GM19324 (cell line): ENCODE results near the gene NLGN1.

Experiments
- ATAC-seq: cut with Tn5 transposase; IDR thresholded peaks from one replicate; pipeline ENCODE4 v1.9.1; 2021; ENCODE audit warnings: mild to moderate bottlenecking, moderate library complexity; ENCODE audit not compliant: unreplicated experiment, low FRiP score

NLGN1 gene

GRCh38 chr3:174035328-174035886, 637.9 kb downstream of the NLGN1 start:
- no peak for ATAC-seq

- ATAC-seq = no peak
These were observed 648.8 kb downstream of the NLGN1 start for GRCh38 chr3:174046311-174046710.

GRCh38 chr3:174049472-174049871, 651.9 kb downstream of the NLGN1 start:
- ATAC-seq = no peak

GRCh38 chr3:174051191-174051590, 653.6 kb downstream of the NLGN1 start:
- ATAC-seq = no peak

GRCh38 chr3:174058804-174059203, 661.3 kb downstream of the NLGN1 start:
- ATAC-seq = no peak

- ATAC-seq = no peak
These were observed 662.9 kb downstream of the NLGN1 start for GRCh38 chr3:174060431-174060830.

- no peak for ATAC-seq
These were observed 663.6 kb downstream of the NLGN1 start for GRCh38 chr3:174061162-174061561.

GRCh38 chr3:174061731-174062130, 664.2 kb downstream of the NLGN1 start:
- no peak for ATAC-seq

GRCh38 chr3:174062923-174063322, 665.4 kb downstream of the NLGN1 start:
- ATAC-seq = no peak

- no peak for ATAC-seq
These were observed 670.5 kb downstream of the NLGN1 start for GRCh38 chr3:174068035-174068434.

GRCh38 chr3:174072675-174073074, 675.1 kb downstream of the NLGN1 start:
- ATAC-seq = no peak

- no peak for ATAC-seq
These were observed 686.2 kb downstream of the NLGN1 start for GRCh38 chr3:174083706-174084105.

- no peak for ATAC-seq
These were observed 692.0 kb downstream of the NLGN1 start for GRCh38 chr3:174089592-174089991.

- ATAC-seq = no peak
These were observed 697.1 kb downstream of the NLGN1 start for GRCh38 chr3:174094669-174095068.

GRCh38 chr3:174097686-174098085, 700.1 kb downstream of the NLGN1 start:
- ATAC-seq = no peak

GRCh38 chr3:174098746-174099145, 701.2 kb downstream of the NLGN1 start:
- no peak for ATAC-seq

- no peak for ATAC-seq
These were observed 702.2 kb downstream of the NLGN1 start for GRCh38 chr3:174099724-174100123.

- no peak for ATAC-seq
These were observed 703.2 kb downstream of the NLGN1 start for GRCh38 chr3:174100744-174101143.

GRCh38 chr3:174101244-174101643, 703.7 kb downstream of the NLGN1 start:
- ATAC-seq = no peak

- ATAC-seq = no peak
These were observed 704.7 kb downstream of the NLGN1 start for GRCh38 chr3:174102274-174102673.

GRCh38 chr3:174102866-174103265, 705.3 kb downstream of the NLGN1 start:
- no peak for ATAC-seq

GRCh38 chr3:174110761-174111160, 713.2 kb downstream of the NLGN1 start:
- ATAC-seq = no peak

- no peak for ATAC-seq
These were observed 714.2 kb downstream of the NLGN1 start for GRCh38 chr3:174111776-174112175.
